Activated CD4-positive, alpha-beta T cell treated with anti-CD3 and anti-CD28 coated beads, Interleukin-2, amount 50 U/mL, for 48 hours (primary cell): ENCODE results near the gene KRTAP2-4.
"Not testable (repeated sequence)": the region's sequence is repeated elsewhere in the genome, so short reads cannot be mapped to it uniquely, and the experiment has no call there.

Experiments
- DNase-seq, 2 experiments: peaks; one replicate each; pipeline ENCODE4 v3.0.0-alpha.2; 2020

KRTAP2-4 gene

GRCh38 chr17:41065829-41066624, at the start of gene KRTAP2-4:
KRTAP2-4 (minus strand) TSS chr17:41065879; CDS start chr17:41065845, 34 bp downstream.
- DNase-seq, result no peak

- no peak for DNase-seq
Measured at GRCh38 chr17:41111151-41111885, 45.6 kb upstream of the KRTAP2-4 start.

- not testable (repeated sequence) for DNase-seq
Measured at GRCh38 chr17:41108728-41109386, 43.2 kb upstream of the KRTAP2-4 start.

- no peak for DNase-seq
Measured at GRCh38 chr17:41107941-41108450, 42.3 kb upstream of the KRTAP2-4 start.

- not testable (repeated sequence) for DNase-seq
Measured at GRCh38 chr17:41105347-41105746, 39.7 kb upstream of the KRTAP2-4 start, which contains the start of gene KRTAP4-9. KRTAP4-9 (plus strand) TSS chr17:41105389; CDS start chr17:41105389, 0 bp downstream.

GRCh38 chr17:41104386-41105038, 38.8 kb upstream of the KRTAP2-4 start:
- DNase-seq, result not testable (repeated sequence)

- no peak for DNase-seq
Measured at GRCh38 chr17:41103896-41104295, 38.2 kb upstream of the KRTAP2-4 start.

GRCh38 chr17:41101586-41102259, 36.0 kb upstream of the KRTAP2-4 start, which contains the start of gene KRTAP4-16:
KRTAP4-16 (minus strand) TSS chr17:41102209; CDS start chr17:41102209, 0 bp downstream.
- no peak for DNase-seq

- not testable (repeated sequence) for DNase-seq
Measured at GRCh38 chr17:41099682-41100480, 34.2 kb upstream of the KRTAP2-4 start.

GRCh38 chr17:41098481-41098880, 32.8 kb upstream of the KRTAP2-4 start:
- DNase-seq, result no peak

- DNase-seq, result no peak
Measured at GRCh38 chr17:41098042-41098441, 32.4 kb upstream of the KRTAP2-4 start, which contains the start of gene KRTAP4-8. KRTAP4-8 (minus strand) TSS chr17:41098142; CDS start chr17:41098084, 58 bp downstream.

GRCh38 chr17:41096055-41096454, 30.4 kb upstream of the KRTAP2-4 start:
- no peak for DNase-seq

GRCh38 chr17:41088760-41089352, 23.2 kb upstream of the KRTAP2-4 start:
- DNase-seq, result not testable (repeated sequence)

- DNase-seq, result not testable (repeated sequence)
Measured at GRCh38 chr17:41084100-41084856, 18.6 kb upstream of the KRTAP2-4 start, which contains the start of gene KRTAP4-7. KRTAP4-7 (plus strand) TSS chr17:41084150; CDS start chr17:41084207, 57 bp downstream.

- DNase-seq, result not testable (repeated sequence)
Measured at GRCh38 chr17:41083427-41083826, 17.7 kb upstream of the KRTAP2-4 start.

- no peak for DNase-seq
Measured at GRCh38 chr17:41082626-41083025, 16.9 kb upstream of the KRTAP2-4 start.

- no peak for DNase-seq
Measured at GRCh38 chr17:41076788-41077187, 11.1 kb upstream of the KRTAP2-4 start.

GRCh38 chr17:41073676-41074075, 8.0 kb upstream of the KRTAP2-4 start:
- DNase-seq, result no peak

- DNase-seq, result no peak
Measured at GRCh38 chr17:41071606-41072360, 6.1 kb upstream of the KRTAP2-4 start.
